ENCODE measurements around the gene SDC3.

The SDC3 gene

GRCh38 chr1:30928789-30929134 is 20.2 kb upstream of the SDC3 start:
- DNase-seq (ENCODE audit: low read depth) = no peak

- DNase-seq (ENCODE audit: low read depth) = no peak
These were observed 19.6 kb upstream of the SDC3 start for GRCh38 chr1:30928171-30928570.

GRCh38 chr1:30927448-30927847 is 18.9 kb upstream of the SDC3 start:
- DNase-seq (ENCODE audit: low read depth) = no peak

GRCh38 chr1:30923597-30923996 is 15.0 kb upstream of the SDC3 start:
- no peak for DNase-seq (ENCODE audit: low read depth)

GRCh38 chr1:30920827-30921226 is 12.3 kb upstream of the SDC3 start:
- DNase-seq (ENCODE audit: low read depth) = no peak

- no peak for DNase-seq (ENCODE audit: low read depth)
These were observed 10.7 kb upstream of the SDC3 start for GRCh38 chr1:30919025-30919881.

GRCh38 chr1:30916296-30916695 is 7.7 kb upstream of the SDC3 start:
- no peak for DNase-seq (ENCODE audit: low read depth)

- no peak for DNase-seq (ENCODE audit: low read depth)
These were observed 7.1 kb upstream of the SDC3 start for GRCh38 chr1:30915491-30916230.

- DNase-seq (ENCODE audit: low read depth) = no peak
These were observed 6.4 kb upstream of the SDC3 start for GRCh38 chr1:30914931-30915330.

GRCh38 chr1:30914587-30914922 is 6.0 kb upstream of the SDC3 start:
- DNase-seq (ENCODE audit: low read depth) = no peak

GRCh38 chr1:30912913-30913652 is 4.5 kb upstream of the SDC3 start:
- DNase-seq (ENCODE audit: low read depth) = no peak

GRCh38 chr1:30912224-30912623 is 3.7 kb upstream of the SDC3 start:
- no peak for DNase-seq (ENCODE audit: low read depth)

- DNase-seq (ENCODE audit: low read depth) = no peak
These were observed 2.7 kb upstream of the SDC3 start for GRCh38 chr1:30911059-30911954.

- no peak for DNase-seq (ENCODE audit: low read depth)
These were observed 959 bp upstream of the SDC3 start for GRCh38 chr1:30909365-30910068.

GRCh38 chr1:30908316-30908695 is 252 bp downstream of the SDC3 start:
- DNase-seq (ENCODE audit: low read depth) = no peak

GRCh38 chr1:30907481-30908315 is 860 bp downstream of the SDC3 start:
- DNase-seq (ENCODE audit: low read depth) = no peak

- no peak for DNase-seq (ENCODE audit: low read depth)
These were observed 1.7 kb downstream of the SDC3 start for GRCh38 chr1:30906631-30907441.

- DNase-seq (ENCODE audit: low read depth) = no peak
These were observed 2.5 kb downstream of the SDC3 start for GRCh38 chr1:30905916-30906620.

GRCh38 chr1:30905403-30905802 is 3.2 kb downstream of the SDC3 start:
- DNase-seq (ENCODE audit: low read depth) = no peak
